HEK293T (cell line): ENCODE data around the gene TMEM72.

ENCODE experiments used
- CTCF ChIA-PET: fragments of 350-600 bp; formaldehyde crosslinking; extraction: SDS; loops from one replicate; lab custom pipeline; 2021; ENCODE audit warnings: antibody characterized with exemption, inconsistent platforms; lab: Yijun Ruan, JAX
- POLR2A ChIA-PET: fragments of 350-600 bp; formaldehyde crosslinking; extraction: SDS; loops from one replicate; lab custom pipeline; 2020; ENCODE audit warnings: antibody characterized with exemption, inconsistent platforms; lab: Yijun Ruan, JAX
- DNase-seq: peaks from one replicate; pipeline ENCODE4 v3.0.0; 2012; ENCODE audit warnings: mixed read lengths; ENCODE audit errors: extremely low spot score
- ARNT ChIP-seq: fragments of 450-650 bp; IDR thresholded peaks from 2 replicates; pipeline ENCODE4 v1.6.1; 2017; ENCODE audit warnings: mild to moderate bottlenecking
- BHLHE40 ChIP-seq: fragments of 450-650 bp; IDR thresholded peaks from 2 replicates; pipeline ENCODE4 v1.6.1; 2016; ENCODE audit warnings: mild to moderate bottlenecking, moderate library complexity, borderline replicate concordance
- CTBP1 ChIP-seq: fragments of 450-650 bp; IDR thresholded peaks from 2 replicates; pipeline ENCODE4 v1.6.1; 2016; ENCODE audit warnings: borderline replicate concordance
- ELF4 ChIP-seq: fragments of 450-650 bp; IDR thresholded peaks from 2 replicates; pipeline ENCODE4 v1.6.1; 2017; ENCODE audit warnings: antibody characterized with exemption
- FOXA1 ChIP-seq: fragments of 450-650 bp; IDR thresholded peaks from 2 replicates; pipeline ENCODE4 v1.6.1; 2016; ENCODE audit warnings: mild to moderate bottlenecking
- FOXK2 ChIP-seq: fragments of 450-650 bp; IDR thresholded peaks from 2 replicates; pipeline ENCODE4 v1.6.1; 2016; ENCODE audit warnings: mild to moderate bottlenecking
- FOXM1 ChIP-seq: fragments of 450-650 bp; IDR thresholded peaks from 2 replicates; pipeline ENCODE4 v1.6.1; 2017; ENCODE audit warnings: mild to moderate bottlenecking, borderline replicate concordance
- HDGF ChIP-seq: fragments of 450-650 bp; IDR thresholded peaks from 2 replicates; pipeline ENCODE4 v1.6.1; 2017; ENCODE audit warnings: antibody characterized with exemption, borderline replicate concordance
- L3MBTL2 ChIP-seq: fragments of 450-650 bp; conservative IDR thresholded peaks from 2 replicates; pipeline ENCODE4 v1.6.1; 2016; ENCODE audit warnings: mild to moderate bottlenecking
- LEF1 ChIP-seq: fragments of 450-650 bp; IDR thresholded peaks from 2 replicates; pipeline ENCODE4 v1.6.1; 2017; ENCODE audit warnings: mild to moderate bottlenecking, borderline replicate concordance
- NFRKB ChIP-seq: fragments of 450-650 bp; IDR thresholded peaks from 2 replicates; pipeline ENCODE4 v1.6.1; 2016; ENCODE audit warnings: mild to moderate bottlenecking, moderate library complexity
- PKNOX1 ChIP-seq: fragments of 450-650 bp; IDR thresholded peaks from 2 replicates; pipeline ENCODE4 v1.6.1; 2016
- SP1 ChIP-seq: fragments of 450-650 bp; IDR thresholded peaks from 2 replicates; pipeline ENCODE4 v1.6.1; 2017
- SUZ12 ChIP-seq: fragments of 450-650 bp; IDR thresholded peaks from 2 replicates; pipeline ENCODE4 v1.6.1; 2016; ENCODE audit warnings: mild to moderate bottlenecking
- TARDBP ChIP-seq: fragments of 450-650 bp; IDR thresholded peaks from 2 replicates; pipeline ENCODE4 v1.6.1; 2016
- ZNF384 ChIP-seq: fragments of 450-650 bp; IDR thresholded peaks from 2 replicates; pipeline ENCODE4 v1.6.1; 2016

The TMEM72 gene

GRCh38 chr10:44983066-44983894 lies 72.1 kb downstream of the TMEM72 start:
- no peak for DNase-seq
- ChIA-PET POLR2A (no interaction called here), CTCF (no interaction called here)
- TF ChIP-seq NFRKB (no peak), LEF1 (no peak), TARDBP (no peak), HDGF (no peak), L3MBTL2 (no peak), PKNOX1 (no peak), SP1 (no peak), FOXM1 (no peak), BHLHE40 (no peak), ELF4 (no peak), SUZ12 (no peak)

DNA sequence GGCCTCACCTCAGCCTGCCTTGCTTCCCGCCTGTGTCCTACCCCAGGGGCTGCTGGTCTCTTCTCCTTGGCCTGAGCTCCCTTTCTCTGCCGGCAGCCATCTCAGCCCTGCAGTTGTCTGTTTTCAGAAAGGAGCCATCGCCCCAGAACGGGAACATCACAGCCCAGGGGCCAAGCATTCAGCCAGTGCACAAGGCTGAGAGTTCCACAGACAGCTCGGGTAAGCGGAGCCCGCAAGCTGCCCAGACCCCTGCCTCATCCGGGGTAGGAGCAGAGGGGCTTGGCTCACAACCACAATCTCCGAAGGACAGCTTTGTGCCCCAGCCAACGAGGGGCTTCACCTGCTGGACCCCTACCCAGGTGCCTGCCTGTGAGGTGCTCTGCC lies 72.8 kb downstream of the TMEM72 start:
- DNase-seq: no peak
- CTCF ChIA-PET: no interaction called here
- POLR2A ChIA-PET: no interaction called here
- TF ChIP-seq NFRKB (no peak), PKNOX1 (no peak), SP1 (no peak), TARDBP (no peak), FOXK2 (no peak), BHLHE40 (no peak), SUZ12 (no peak), CTBP1 (no peak), ARNT (no peak), LEF1 (no peak), FOXM1 (no peak), FOXA1 (no peak), ELF4 (no peak), ZNF384 (no peak)

DNA sequence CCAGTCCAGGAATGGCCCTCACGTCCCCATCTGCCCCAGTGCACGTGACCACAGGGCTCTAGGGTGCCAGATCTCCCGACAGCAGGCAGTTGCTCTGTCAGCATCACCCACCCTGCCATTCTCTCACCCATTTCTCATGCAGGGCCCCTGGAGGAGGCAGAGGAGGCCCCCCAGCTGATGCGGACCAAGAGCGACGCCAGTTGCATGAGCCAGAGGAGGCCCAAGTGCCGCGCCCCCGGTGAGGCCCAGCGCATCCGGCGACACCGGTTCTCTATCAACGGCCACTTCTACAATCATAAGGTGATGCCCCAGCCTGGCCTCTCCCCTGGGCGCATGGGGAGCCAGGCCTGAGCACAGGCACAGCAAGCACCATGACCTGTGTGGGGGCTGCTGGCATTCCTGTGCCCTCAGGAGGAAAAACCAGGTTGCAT lies 73.5 kb downstream of the TMEM72 start:
- ChIA-PET CTCF (no interaction called here), POLR2A (interaction anchor here (1.0 kb wide), 1 partner anchor 9 kb away, joined by 4 read pairs; no protein-coding TSS in a partner anchor)
- TF ChIP-seq L3MBTL2 (no peak), ELF4 (no peak), FOXM1 (no peak), PKNOX1 (no peak), TARDBP (no peak), SP1 (no peak), NFRKB (no peak), BHLHE40 (no peak), LEF1 (no peak), FOXK2 (no peak), ARNT (no peak)
- DNase-seq: no peak

DNA sequence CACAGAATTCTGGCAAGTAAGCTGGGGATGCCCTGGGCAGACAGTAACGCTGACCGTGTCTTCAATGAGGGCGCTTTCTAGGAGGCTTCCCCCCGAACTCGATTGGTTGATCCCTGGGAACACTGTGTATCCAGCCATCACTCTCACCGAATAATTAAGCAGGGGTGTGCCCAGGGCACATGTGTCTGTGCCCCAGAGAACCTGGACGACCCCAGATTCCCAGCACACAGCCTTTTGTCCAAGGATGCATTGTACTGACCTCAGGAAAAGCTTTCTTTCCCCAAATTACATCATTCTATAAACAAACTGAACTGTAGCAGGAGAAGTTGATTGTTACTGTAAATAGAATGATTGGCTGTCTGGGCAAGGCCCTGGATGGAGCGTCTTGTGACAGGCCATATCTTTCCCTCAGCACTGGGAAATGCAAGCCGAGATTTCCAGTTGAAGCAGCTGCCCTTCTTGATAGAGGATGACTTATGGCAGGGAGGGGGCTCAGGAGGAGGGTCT lies 74.1 kb downstream of the TMEM72 start:
- DNase-seq: no peak
- TF ChIP-seq ZNF384: no peak
- no peak for TF ChIP-seq ELF4
- no peak for TF ChIP-seq BHLHE40
- TF ChIP-seq NFRKB: no peak
- TF ChIP-seq TARDBP: no peak
- TF ChIP-seq FOXA1: no peak
- TF ChIP-seq SP1: no peak
- POLR2A ChIA-PET: interaction anchor here (1.0 kb wide), 1 partner anchor 9 kb away, joined by 4 read pairs; no protein-coding TSS in a partner anchor
- CTCF ChIA-PET: no interaction called here

- CTCF ChIA-PET: no interaction called here
- TF ChIP-seq SUZ12 (no peak), L3MBTL2 (no peak), FOXA1 (no peak), NFRKB (no peak), LEF1 (no peak), FOXM1 (no peak), ELF4 (no peak), BHLHE40 (no peak), CTBP1 (no peak), SP1 (no peak), PKNOX1 (no peak), FOXK2 (no peak), ARNT (no peak), TARDBP (no peak), HDGF (no peak)
- DNase-seq: no peak
- POLR2A ChIA-PET: no interaction called here
These were observed 75.0 kb downstream of the TMEM72 start for GRCh38 chr10:44986179-44986578.
